Measurements from ENCODE around the gene CTNNA3.

GRCh38 chr10:67603701-67604100 lies 92.3 kb downstream of the CTNNA3 start:
- TF ChIP-seq ZNF292 (tag by site-specific recombination; IDR thresholded peaks at IDR 0.05; ENCODE audit: borderline replicate concordance, low read depth) (no peak), ZNF324 (tag by site-specific recombination; IDR thresholded peaks at IDR 0.05) (no peak), ZNF555 (tag by site-specific recombination; conservative IDR thresholded peaks at IDR 0.05) (no peak), ZBTB7A (tag by site-specific recombination; IDR thresholded peaks at IDR 0.05; ENCODE audit: low read depth) (no peak), SP7 (tag by site-specific recombination; IDR thresholded peaks at IDR 0.05) (no peak), ZNF48 (tag by site-specific recombination; IDR thresholded peaks at IDR 0.05) (no peak), ZNF513 (tag by site-specific recombination; IDR thresholded peaks at IDR 0.05) (no peak), ZNF626 (tag by site-specific recombination; IDR thresholded peaks at IDR 0.05) (no peak), ZNF26 (tag by site-specific recombination; IDR thresholded peaks at IDR 0.05) (no peak)
- TF ChIP-seq, protein P1, sequence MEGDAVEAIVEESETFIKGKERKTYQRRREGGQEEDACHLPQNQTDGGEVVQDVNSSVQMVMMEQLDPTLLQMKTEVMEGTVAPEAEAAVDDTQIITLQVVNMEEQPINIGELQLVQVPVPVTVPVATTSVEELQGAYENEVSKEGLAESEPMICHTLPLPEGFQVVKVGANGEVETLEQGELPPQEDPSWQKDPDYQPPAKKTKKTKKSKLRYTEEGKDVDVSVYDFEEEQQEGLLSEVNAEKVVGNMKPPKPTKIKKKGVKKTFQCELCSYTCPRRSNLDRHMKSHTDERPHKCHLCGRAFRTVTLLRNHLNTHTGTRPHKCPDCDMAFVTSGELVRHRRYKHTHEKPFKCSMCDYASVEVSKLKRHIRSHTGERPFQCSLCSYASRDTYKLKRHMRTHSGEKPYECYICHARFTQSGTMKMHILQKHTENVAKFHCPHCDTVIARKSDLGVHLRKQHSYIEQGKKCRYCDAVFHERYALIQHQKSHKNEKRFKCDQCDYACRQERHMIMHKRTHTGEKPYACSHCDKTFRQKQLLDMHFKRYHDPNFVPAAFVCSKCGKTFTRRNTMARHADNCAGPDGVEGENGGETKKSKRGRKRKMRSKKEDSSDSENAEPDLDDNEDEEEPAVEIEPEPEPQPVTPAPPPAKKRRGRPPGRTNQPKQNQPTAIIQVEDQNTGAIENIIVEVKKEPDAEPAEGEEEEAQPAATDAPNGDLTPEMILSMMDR (tag by site-specific recombination; IDR thresholded peaks at IDR 0.05) = no peak
- TF ChIP-seq, protein P2, sequence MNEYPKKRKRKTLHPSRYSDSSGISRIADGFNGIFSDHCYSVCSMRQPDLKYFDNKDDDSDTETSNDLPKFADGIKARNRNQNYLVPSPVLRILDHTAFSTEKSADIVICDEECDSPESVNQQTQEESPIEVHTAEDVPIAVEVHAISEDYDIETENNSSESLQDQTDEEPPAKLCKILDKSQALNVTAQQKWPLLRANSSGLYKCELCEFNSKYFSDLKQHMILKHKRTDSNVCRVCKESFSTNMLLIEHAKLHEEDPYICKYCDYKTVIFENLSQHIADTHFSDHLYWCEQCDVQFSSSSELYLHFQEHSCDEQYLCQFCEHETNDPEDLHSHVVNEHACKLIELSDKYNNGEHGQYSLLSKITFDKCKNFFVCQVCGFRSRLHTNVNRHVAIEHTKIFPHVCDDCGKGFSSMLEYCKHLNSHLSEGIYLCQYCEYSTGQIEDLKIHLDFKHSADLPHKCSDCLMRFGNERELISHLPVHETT (tag by site-specific recombination; IDR thresholded peaks at IDR 0.05) = no peak
